Esophagus muscularis mucosa (tissue), 4 donors: ENCODE measurements around the gene NRG2.

Experiments used
- EP300 ChIP-seq: sonication (generic); formaldehyde crosslinking; IDR thresholded peaks from one replicate; pipeline ENCODE4 v1.6.1; 2017; ENCODE audit warnings: antibody characterized with exemption
- POLR2A ChIP-seq: fragments of 450-650 bp; IDR thresholded peaks from one replicate; pipeline ENCODE4 v1.6.1; 2017; ENCODE audit warnings: antibody characterized with exemption, moderate library complexity, mild to moderate bottlenecking, low read depth
- POLR2AphosphoS5 ChIP-seq, 2 donors: sonication (generic); formaldehyde crosslinking; IDR thresholded peaks; one replicate each; pipeline ENCODE4 v1.6.1; 2017; ENCODE audit warnings: antibody characterized with exemption in 2 of 2
- TF ChIP-seq, protein P1 (sequence below), 3 experiments: fragments of 200-600 bp in 2 of 3; fragments of 450-650 bp in 1 of 3; sonication (generic) in 2 of 3; IDR thresholded peaks; one replicate each; pipeline ENCODE4 v1.5.1; 2017 to 2019; ENCODE audit warnings: antibody characterized with exemption in 3 of 3, mild to moderate bottlenecking in 2 of 3, moderate library complexity in 1 of 3

DNA sequence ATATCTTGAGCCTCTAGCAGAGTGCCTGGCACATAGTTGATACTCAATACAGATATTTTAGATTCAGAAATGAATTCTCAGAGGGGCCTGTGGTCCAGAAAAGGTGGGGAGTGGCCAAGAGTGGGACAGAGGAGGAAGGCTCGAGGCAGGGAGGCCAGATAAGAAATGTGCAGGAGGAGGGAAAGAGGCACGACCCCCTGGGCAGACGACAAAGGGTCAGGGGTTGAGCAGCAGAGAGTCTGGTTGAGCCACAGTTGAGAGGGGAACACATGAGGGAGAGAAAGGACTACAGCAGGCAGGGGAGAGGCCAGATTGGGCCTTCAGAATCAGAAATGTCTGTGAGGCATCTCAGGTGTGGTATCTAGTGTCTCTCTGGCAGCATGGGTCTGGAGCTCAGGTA is 158.4 kb downstream of the NRG2 start:
- TF ChIP-seq POLR2AphosphoS5 (IDR thresholded peaks at IDR 0.05) = no peak
- TF ChIP-seq, protein P1, sequence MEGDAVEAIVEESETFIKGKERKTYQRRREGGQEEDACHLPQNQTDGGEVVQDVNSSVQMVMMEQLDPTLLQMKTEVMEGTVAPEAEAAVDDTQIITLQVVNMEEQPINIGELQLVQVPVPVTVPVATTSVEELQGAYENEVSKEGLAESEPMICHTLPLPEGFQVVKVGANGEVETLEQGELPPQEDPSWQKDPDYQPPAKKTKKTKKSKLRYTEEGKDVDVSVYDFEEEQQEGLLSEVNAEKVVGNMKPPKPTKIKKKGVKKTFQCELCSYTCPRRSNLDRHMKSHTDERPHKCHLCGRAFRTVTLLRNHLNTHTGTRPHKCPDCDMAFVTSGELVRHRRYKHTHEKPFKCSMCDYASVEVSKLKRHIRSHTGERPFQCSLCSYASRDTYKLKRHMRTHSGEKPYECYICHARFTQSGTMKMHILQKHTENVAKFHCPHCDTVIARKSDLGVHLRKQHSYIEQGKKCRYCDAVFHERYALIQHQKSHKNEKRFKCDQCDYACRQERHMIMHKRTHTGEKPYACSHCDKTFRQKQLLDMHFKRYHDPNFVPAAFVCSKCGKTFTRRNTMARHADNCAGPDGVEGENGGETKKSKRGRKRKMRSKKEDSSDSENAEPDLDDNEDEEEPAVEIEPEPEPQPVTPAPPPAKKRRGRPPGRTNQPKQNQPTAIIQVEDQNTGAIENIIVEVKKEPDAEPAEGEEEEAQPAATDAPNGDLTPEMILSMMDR (IDR thresholded peaks at IDR 0.05) = no peak
- TF ChIP-seq EP300 = no peak
- TF ChIP-seq POLR2A = no peak
